Spleen (tissue), 11 donors: Measurements from ENCODE around the gene TBC1D30. TPM values are rescaled to one million over a fixed set of nuclear protein-coding genes. Genes with fewer than 3 reads are reported as not detected.

Experiments
- DNase-seq: peaks from one replicate; pipeline ENCODE4 v3.0.0-alpha.2; 2020
- H3K27ac ChIP-seq, 8 donors: fragments of 200-600 bp; sonication (generic) in 7 of 8; 1 replicate in 4 of 8; 2 replicates in 4 of 8; pipeline versions ENCODE4 v1.5.0 to v1.8.0; 2016 to 2021; ENCODE audit warnings: inconsistent platforms in 4 of 8, mild to moderate bottlenecking in 4 of 8, moderate library complexity in 1 of 8
- H3K27me3 ChIP-seq, 7 donors: fragments of 200-600 bp; sonication (generic) in 6 of 7; replicated peaks in 1 of 7; 1 replicate in 4 of 7; 2 replicates in 3 of 7; pipeline versions ENCODE4 v1.5.0 to v1.8.0; 2016 to 2021; ENCODE audit warnings: inconsistent platforms in 3 of 7, mild to moderate bottlenecking in 1 of 7
- H3K36me3 ChIP-seq, 6 donors: fragments of 200-600 bp; sonication (generic) in 5 of 6; 1 replicate in 4 of 6; 2 replicates in 2 of 6; pipeline versions ENCODE4 v1.5.0 to v1.8.0; 2016 to 2021; ENCODE audit warnings: inconsistent platforms in 2 of 6
- H3K4me1 ChIP-seq, 6 donors: fragments of 200-600 bp; sonication (generic) in 5 of 6; 1 replicate in 3 of 6; 2 replicates in 3 of 6; pipeline versions ENCODE4 v1.5.0 to v1.8.0; 2016 to 2021; ENCODE audit warnings: inconsistent platforms in 3 of 6
- H3K4me3 ChIP-seq, 8 donors: fragments of 200-600 bp; sonication (generic) in 7 of 8; 1 replicate in 4 of 8; 2 replicates in 4 of 8; pipeline versions ENCODE4 v1.5.0 to v1.8.0; 2016 to 2021; ENCODE audit warnings: inconsistent platforms in 4 of 8, mild to moderate bottlenecking in 4 of 8, moderate library complexity in 2 of 8
- H3K9me3 ChIP-seq, 8 donors: fragments of 200-600 bp; sonication (generic) in 7 of 8; 1 replicate in 4 of 8; 2 replicates in 4 of 8; pipeline versions ENCODE4 v1.5.0 to v1.8.0; 2016 to 2021; ENCODE audit warnings: inconsistent platforms in 4 of 8
- CTCF ChIP-seq, 11 experiments: fragments of 200-600 bp in 7 of 11; fragments of 450-650 bp in 4 of 11; sonication (generic) in 4 of 11; IDR thresholded peaks in 8 of 11; conservative IDR thresholded peaks in 3 of 11; 1 replicate in 7 of 11; 2 replicates in 4 of 11; pipeline versions ENCODE4 v1.4.0 to v1.8.0; 2016 to 2021; ENCODE audit warnings: antibody characterized with exemption in 11 of 11, inconsistent platforms in 4 of 11, mild to moderate bottlenecking in 1 of 11
- POLR2A ChIP-seq, 3 donors: fragments of 450-650 bp; IDR thresholded peaks; one replicate each; pipeline ENCODE4 v1.5.1; 2017; ENCODE audit warnings: antibody characterized with exemption in 3 of 3, mild to moderate bottlenecking in 1 of 3
- POLR2AphosphoS5 ChIP-seq, 3 donors: sonication (generic); formaldehyde crosslinking; IDR thresholded peaks; one replicate each; pipeline ENCODE4 v1.5.1; 2017; ENCODE audit warnings: antibody characterized with exemption in 3 of 3
- WGBS, 5 donors: extraction: QIAGEN DNeasy Blood & Tissue Kit in 3 of 5; methylation state at CpG; one replicate each; pipeline versions ENCODE4 v1.1.5 to v1.1.7; 2013 to 2018; 5-methylcytosine and 5-hydroxymethylcytosine counted together
- intact Hi-C: fragments of 100-400 bp; cut with DNase I; formaldehyde crosslinking; loops from one replicate; pipeline ENCODE4 v1.15.0; 2023; ENCODE audit warnings: low total_unique reads
- polyA plus RNA-seq, 3 donors: library from polyadenylated mRNA; stranded (reverse); fragments of 200-250 nt; gene quantifications; one replicate each; pipeline ENCODE4 v1.2.1, GENCODE V29; 2013
- total RNA-seq, 7 donors: library from RNA; depleted of rRNA in 3 of 7; stranded (reverse); fragments of >200 nt in 3 of 7; fragmentation: NEBNext Ultra II Directional in 4 of 7; extraction: Animal tissue kit (Norgen Biotek cat#: 25700) in 4 of 7; gene quantifications; one replicate each; pipeline versions ENCODE4 v1.1.0 to v1.2.1, GENCODE V29; 2016 to 2021
- donor health status: healthy with polysubstance abuse.
- donor health status: DM: no; HTN: no; CAD: no; lungs with moderate emphysema.
- donor health status: DM: no; HTN: no; CAD: no.
- donor health status: Bipolar disorder and iron deficiency.
- donor health status: healthy.
- donor health status: DM: no; HTN: no; CAD: no.
- donor health status: DM: yes; HTN: yes; CAD: no.

The TBC1D30 gene
- total and polyA plus RNA-seq, 10 donors: 1.3 to 15.7 (median 8.4) TPM

- H3K9me3 ChIP-seq: no peaks in the 10 kb centered on the region
- DNase-seq: no peak
- no peaks in the 10 kb centered on the region for H3K36me3 ChIP-seq
- H3K4me1 ChIP-seq: no peaks in the 10 kb centered on the region
- H3K27me3 ChIP-seq: peaks cover 0 to 3% (median 0%) of the 10 kb centered on the region in 7 donors
- WGBS, 5 donors: 87 to 94% (median 94%) methylated on average over 6 of the region's 6 CpGs
- H3K27ac ChIP-seq: no peak overlapping the region
- TF ChIP-seq POLR2AphosphoS5 (IDR thresholded peaks at IDR 0.05) (no peak), CTCF (IDR thresholded peaks at IDR 0.05 in 8 of 11, conservative IDR thresholded peaks at IDR 0.05 in 3 of 11) (no peak), POLR2A (IDR thresholded peaks at IDR 0.05) (no peak)
- intact Hi-C loops: no loop called here
- no peak overlapping the region for H3K4me3 ChIP-seq
Observed at GRCh38 chr12:64909124-64909523, 84.7 kb downstream of the TBC1D30 start.

- Histone ChIP-seq H3K9me3 (no peaks in the 10 kb centered on the region), H3K4me3 (no peak overlapping the region), H3K27ac (no peak overlapping the region), H3K36me3 (no peaks in the 10 kb centered on the region), H3K27me3 (peaks cover 0 to 3% (median 0%) of the 10 kb centered on the region in 7 donors), H3K4me1 (no peaks in the 10 kb centered on the region)
- intact Hi-C loops: no loop called here
- DNase-seq: no peak
- TF ChIP-seq POLR2A (IDR thresholded peaks at IDR 0.05): no peak
- TF ChIP-seq POLR2AphosphoS5 (IDR thresholded peaks at IDR 0.05): no peak
- TF ChIP-seq CTCF (IDR thresholded peaks at IDR 0.05 in 8 of 11, conservative IDR thresholded peaks at IDR 0.05 in 3 of 11): no peak
- WGBS, 5 donors: 59 to 82% (median 77%) methylated on average over 3 of the region's 3 CpGs
Observed at GRCh38 chr12:64911081-64911480, 86.6 kb downstream of the TBC1D30 start.

- DNase-seq: no peak
- H3K36me3 ChIP-seq: no peaks in the 10 kb centered on the region
- peaks cover 0 to 3% (median 0%) of the 10 kb centered on the region in 7 donors for H3K27me3 ChIP-seq
- WGBS, 5 donors: 82 to 90% (median 85%) methylated on average over 4 of the region's 4 CpGs
- H3K27ac ChIP-seq: no peak overlapping the region
- H3K4me1 ChIP-seq: no peaks in the 10 kb centered on the region
- TF ChIP-seq POLR2AphosphoS5 (IDR thresholded peaks at IDR 0.05) (no peak), POLR2A (IDR thresholded peaks at IDR 0.05) (no peak)
- no peak overlapping the region for H3K4me3 ChIP-seq
- H3K9me3 ChIP-seq: no peaks in the 10 kb centered on the region
- intact Hi-C loops: no loop called here
Observed at GRCh38 chr12:64911912-64912311, 87.5 kb downstream of the TBC1D30 start.

GRCh38 chr12:64912516-64913255 is 88.2 kb downstream of the TBC1D30 start:
- no peak for DNase-seq
- 69 to 84% (median 80%) methylated on average over 3 of the region's 3 CpGs for WGBS, 5 donors
- Histone ChIP-seq H3K36me3 (no peaks in the 10 kb centered on the region), H3K4me1 (no peaks in the 10 kb centered on the region), H3K27me3 (peaks cover 0 to 3% (median 0%) of the 10 kb centered on the region in 7 donors), H3K4me3 (no peak overlapping the region), H3K9me3 (no peaks in the 10 kb centered on the region), H3K27ac (no peak overlapping the region)
- no peak for TF ChIP-seq POLR2AphosphoS5 (IDR thresholded peaks at IDR 0.05)
- TF ChIP-seq POLR2A (IDR thresholded peaks at IDR 0.05): no peak
- TF ChIP-seq CTCF (IDR thresholded peaks at IDR 0.05 in 8 of 11, conservative IDR thresholded peaks at IDR 0.05 in 3 of 11): no peak
- intact Hi-C loops: no loop called here
